GM18858 (cell line): ENCODE data around the gene EMC7.
A peak's percentile ranks its signal among the peaks of the same experiment; 100 is the strongest.

Source experiments
- ATAC-seq: cut with Tn5 transposase; IDR thresholded peaks from one replicate; pipeline ENCODE4 v1.9.1; 2021; ENCODE audit not compliant: unreplicated experiment

EMC7 gene

DNA sequence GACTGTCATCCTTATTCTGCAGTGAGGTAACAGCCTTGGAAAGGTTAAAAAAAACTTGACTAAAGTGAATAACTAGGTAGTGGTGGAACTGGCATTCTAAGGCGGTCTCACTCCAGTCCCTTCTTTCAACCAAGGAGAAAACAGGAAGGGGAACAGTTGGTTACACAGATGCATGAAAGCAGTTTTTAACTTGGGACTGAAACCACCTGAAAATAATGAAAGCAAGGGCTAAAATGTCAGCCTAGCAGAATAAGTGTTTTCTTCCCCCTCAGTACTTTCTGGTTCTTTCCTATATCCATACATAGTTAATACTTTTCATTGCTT is 61.9 kb downstream of the EMC7 start:
- no peak for ATAC-seq

DNA sequence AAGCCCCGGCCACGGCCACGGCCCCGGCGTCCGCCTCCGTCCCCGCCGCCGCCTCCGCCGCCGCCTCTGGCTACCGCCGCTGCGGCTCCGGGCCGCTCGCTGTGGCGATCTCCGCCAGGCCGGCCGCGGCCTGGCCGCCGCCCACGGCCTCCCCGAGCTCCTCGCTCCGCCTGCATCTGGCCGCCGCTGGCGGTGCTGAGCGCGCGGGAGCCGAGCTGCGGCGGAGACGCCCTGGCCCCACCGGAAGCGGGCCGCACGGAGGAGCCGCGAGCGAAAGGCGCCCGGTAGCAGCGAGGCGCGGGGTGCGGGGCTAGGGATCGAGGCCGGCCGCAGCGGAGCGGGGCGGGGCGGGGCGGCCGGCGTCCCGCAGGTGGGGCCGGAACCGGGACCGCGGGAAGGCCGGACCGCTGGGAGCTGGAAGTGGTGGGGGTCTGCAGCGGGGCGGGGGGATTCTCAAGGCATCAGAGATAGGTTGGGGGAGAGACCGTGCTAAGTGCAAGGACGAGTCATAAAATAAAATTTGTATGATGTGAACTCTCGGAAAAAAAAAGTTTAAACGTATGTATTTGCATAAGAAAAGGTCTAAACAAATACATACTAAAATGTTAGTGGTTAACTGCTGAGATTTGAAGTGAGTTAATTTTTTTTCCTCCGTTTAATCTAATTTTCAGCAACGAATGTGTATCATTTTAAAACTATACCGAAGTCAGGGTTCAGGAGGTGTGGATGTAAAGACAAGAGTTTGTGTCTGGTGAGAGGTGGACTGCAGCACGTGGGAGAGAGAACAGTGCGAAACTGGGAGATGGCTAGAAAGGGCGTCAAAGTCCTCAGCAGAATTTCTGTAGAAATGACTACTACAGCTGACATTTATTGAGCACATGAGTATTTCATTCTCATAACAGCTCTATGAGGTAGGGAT is 62.5 kb downstream of the EMC7 start, which contains the start of gene AVEN:
Gene AVEN, minus strand, starts transcription at position 334 of the 919 bp plus-strand sequence. Its CDS starts 158 bp downstream, at position 176.
- ATAC-seq = peak; percentile 28

DNA sequence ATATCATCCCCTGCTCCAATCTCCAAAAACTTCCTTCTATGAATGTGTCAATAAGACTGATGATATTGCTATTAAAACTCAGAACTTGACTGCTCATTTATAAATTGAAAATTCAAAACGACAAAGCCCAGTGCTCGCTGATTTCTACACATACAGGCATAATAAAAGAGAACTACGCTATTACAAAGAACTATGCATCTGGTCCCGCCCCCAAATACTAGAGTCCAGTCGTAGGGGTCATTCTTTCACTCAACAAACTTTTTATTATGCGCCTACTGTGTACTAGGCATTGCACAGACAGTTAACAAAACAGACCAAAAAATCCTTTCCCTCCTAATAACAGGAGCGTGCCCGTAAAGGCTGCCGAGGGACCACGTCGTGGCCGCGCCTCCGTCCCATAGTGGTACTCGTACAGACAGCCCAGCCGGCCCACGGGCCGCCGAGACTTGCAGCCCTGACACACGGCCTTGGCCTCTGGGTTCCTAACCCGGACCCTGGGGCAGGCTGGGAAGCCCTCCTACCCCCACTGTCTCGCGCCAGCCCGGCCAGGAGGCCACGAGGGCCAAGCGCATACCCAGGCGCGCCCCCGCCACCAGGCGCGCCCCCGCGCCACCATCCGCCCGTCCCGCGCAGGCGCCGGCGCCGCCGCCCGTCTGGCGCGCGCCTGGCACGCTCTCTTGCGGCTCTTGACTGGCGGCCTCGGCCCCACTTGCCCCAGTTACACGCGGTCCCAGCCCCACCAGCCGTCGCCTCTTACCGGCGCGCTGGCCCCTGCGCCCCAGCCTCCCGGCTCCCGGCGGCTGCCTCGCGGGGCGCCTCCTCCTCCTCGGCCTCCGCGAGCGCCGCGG is 63.4 kb downstream of the EMC7 start:
- ATAC-seq = peak; percentile 65
